Measurements from ENCODE around the gene CHD5. TPM values are rescaled to one million over a fixed set of nuclear protein-coding genes. Genes with fewer than 3 reads are reported as not detected.

The CHD5 gene
- polyA plus RNA-seq, 1 donor (not counting 4 experiments of a cell fraction or from before 2014, with no cell fraction given), result 0.07 TPM

DNA sequence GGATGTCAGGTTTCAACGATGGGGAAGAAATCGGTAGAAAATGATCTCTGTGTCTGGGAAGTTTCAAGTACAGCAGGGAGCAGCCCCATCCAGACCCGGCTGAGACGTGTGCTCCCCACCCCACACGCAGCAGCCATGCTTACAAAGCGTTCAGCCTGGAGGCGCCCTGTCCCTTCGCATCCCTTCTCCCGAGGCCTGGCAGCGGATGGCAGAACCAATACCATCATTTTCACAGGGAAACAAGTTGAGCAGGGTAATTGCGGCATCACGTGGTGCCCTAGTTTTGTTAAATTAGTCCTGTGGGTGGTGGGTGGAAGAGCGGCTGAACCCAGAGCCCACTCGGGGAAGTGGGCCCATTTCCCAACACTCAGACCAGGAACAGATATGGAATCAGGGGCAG is 110.5 kb downstream of the CHD5 start:
- Histone ChIP-seq H3K9ac (ENCODE audit: control insufficient read depth, extremely low read depth, insufficient read depth, low read length) (no peak overlapping the region), H3K4me1 (ENCODE audit: control insufficient read depth, extremely low read depth, insufficient read depth, low read length) (no peaks in the 10 kb centered on the region), H3K4me2 (ENCODE audit: control insufficient read depth, extremely low read depth, insufficient read depth, low read depth, low read length) (no peak overlapping the region), H3K36me3 (ENCODE audit: control insufficient read depth in 2 of 2, extremely low read depth in 1 of 2, insufficient read depth in 2 of 2, low read length in 2 of 2) (no peaks in the 10 kb centered on the region), H4K20me1 (ENCODE audit: control insufficient read depth, extremely low read depth, insufficient read depth, low read length) (no peaks in the 10 kb centered on the region), H3K79me2 (ENCODE audit: control insufficient read depth, insufficient read depth, low read length) (no peaks in the 10 kb centered on the region), H3K4me3 (ENCODE audit: control insufficient read depth in 2 of 3, extremely low read depth in 1 of 3, insufficient read depth in 2 of 3, low read depth in 1 of 3, low read length in 3 of 3) (no peak overlapping the region), H3K9me3 (ENCODE audit: control insufficient read depth, low read depth, low read length) (no peaks in the 10 kb centered on the region), H3K27me3 (ENCODE audit: control insufficient read depth, extremely low read depth, insufficient read depth, low read length) (peaks cover 6% of the 10 kb centered on the region), H3K27ac (ENCODE audit: control insufficient read depth, insufficient read depth, low read length) (no peak overlapping the region), H3K9me1 (ENCODE audit: control insufficient read depth, extremely low read depth, insufficient read depth, low read length) (no peaks in the 10 kb centered on the region), H2AFZ (ENCODE audit: control insufficient read depth, low read length) (no peak overlapping the region)
- DNase-seq (ENCODE audit: low read depth, low spot score), result no peak
- no peak for TF ChIP-seq EZH2 (IDR thresholded peaks at IDR 0.05; ENCODE audit: low read length)
- dilution Hi-C loops (cut with MboI; ENCODE audit: extremely low pct_ligation_motif_present, low sequenced_read_pairs), result no loop called here
- FAIRE-seq, result no peak

DNA sequence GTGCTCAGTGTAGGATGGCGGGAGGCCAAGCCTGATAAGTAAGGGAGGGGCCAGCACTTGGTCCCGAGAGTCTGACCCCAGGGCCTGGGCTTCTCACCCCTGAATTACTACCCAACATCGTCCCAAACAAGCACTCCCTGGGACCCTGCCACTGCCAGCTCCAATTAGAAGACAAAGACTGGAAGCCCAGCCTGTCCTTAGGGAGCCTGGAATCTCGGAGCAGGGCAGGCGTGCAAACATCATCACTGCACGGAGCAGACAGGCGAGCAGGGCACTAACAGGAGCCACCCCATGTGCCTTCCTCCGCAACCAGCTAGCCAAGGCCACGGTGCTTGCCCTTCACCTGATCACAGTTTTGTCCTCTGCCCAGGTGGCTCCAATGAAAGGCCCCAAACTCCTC is 111.2 kb downstream of the CHD5 start:
- DNase-seq (ENCODE audit: low read depth, low spot score) (no peak), FAIRE-seq (no peak)
- H3K27ac ChIP-seq (ENCODE audit: control insufficient read depth, insufficient read depth, low read length), result no peak overlapping the region
- no peak overlapping the region for H3K4me2 ChIP-seq (ENCODE audit: control insufficient read depth, extremely low read depth, insufficient read depth, low read depth, low read length)
- H3K4me1 ChIP-seq (ENCODE audit: control insufficient read depth, extremely low read depth, insufficient read depth, low read length), result no peaks in the 10 kb centered on the region
- H3K4me3 ChIP-seq (ENCODE audit: control insufficient read depth in 2 of 3, extremely low read depth in 1 of 3, insufficient read depth in 2 of 3, low read depth in 1 of 3, low read length in 3 of 3), result no peak overlapping the region
- no peak overlapping the region for H3K9ac ChIP-seq (ENCODE audit: control insufficient read depth, extremely low read depth, insufficient read depth, low read length)
- dilution Hi-C loops (cut with MboI; ENCODE audit: extremely low pct_ligation_motif_present, low sequenced_read_pairs), result no loop called here
- H3K79me2 ChIP-seq (ENCODE audit: control insufficient read depth, insufficient read depth, low read length), result no peaks in the 10 kb centered on the region
- H3K9me3 ChIP-seq (ENCODE audit: control insufficient read depth, low read depth, low read length), result no peaks in the 10 kb centered on the region
- no peaks in the 10 kb centered on the region for H4K20me1 ChIP-seq (ENCODE audit: control insufficient read depth, extremely low read depth, insufficient read depth, low read length)
- TF ChIP-seq EZH2 (IDR thresholded peaks at IDR 0.05; ENCODE audit: low read length), result no peak
- TF ChIP-seq, protein P1, sequence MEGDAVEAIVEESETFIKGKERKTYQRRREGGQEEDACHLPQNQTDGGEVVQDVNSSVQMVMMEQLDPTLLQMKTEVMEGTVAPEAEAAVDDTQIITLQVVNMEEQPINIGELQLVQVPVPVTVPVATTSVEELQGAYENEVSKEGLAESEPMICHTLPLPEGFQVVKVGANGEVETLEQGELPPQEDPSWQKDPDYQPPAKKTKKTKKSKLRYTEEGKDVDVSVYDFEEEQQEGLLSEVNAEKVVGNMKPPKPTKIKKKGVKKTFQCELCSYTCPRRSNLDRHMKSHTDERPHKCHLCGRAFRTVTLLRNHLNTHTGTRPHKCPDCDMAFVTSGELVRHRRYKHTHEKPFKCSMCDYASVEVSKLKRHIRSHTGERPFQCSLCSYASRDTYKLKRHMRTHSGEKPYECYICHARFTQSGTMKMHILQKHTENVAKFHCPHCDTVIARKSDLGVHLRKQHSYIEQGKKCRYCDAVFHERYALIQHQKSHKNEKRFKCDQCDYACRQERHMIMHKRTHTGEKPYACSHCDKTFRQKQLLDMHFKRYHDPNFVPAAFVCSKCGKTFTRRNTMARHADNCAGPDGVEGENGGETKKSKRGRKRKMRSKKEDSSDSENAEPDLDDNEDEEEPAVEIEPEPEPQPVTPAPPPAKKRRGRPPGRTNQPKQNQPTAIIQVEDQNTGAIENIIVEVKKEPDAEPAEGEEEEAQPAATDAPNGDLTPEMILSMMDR (optimal IDR thresholded peaks at IDR 0.05 in 1 of 3, IDR thresholded peaks at IDR 0.05 in 1 of 3, conservative IDR thresholded peaks at IDR 0.05 in 1 of 3; ENCODE audit: extremely low read depth in 1 of 3, insufficient read depth in 2 of 3, low read length in 3 of 3), result no peak
- H3K9me1 ChIP-seq (ENCODE audit: control insufficient read depth, extremely low read depth, insufficient read depth, low read length), result no peaks in the 10 kb centered on the region
- peaks cover 6% of the 10 kb centered on the region for H3K27me3 ChIP-seq (ENCODE audit: control insufficient read depth, extremely low read depth, insufficient read depth, low read length)
- no peaks in the 10 kb centered on the region for H3K36me3 ChIP-seq (ENCODE audit: control insufficient read depth in 2 of 2, extremely low read depth in 1 of 2, insufficient read depth in 2 of 2, low read length in 2 of 2)
- H2AFZ ChIP-seq (ENCODE audit: control insufficient read depth, low read length), result no peak overlapping the region

DNA sequence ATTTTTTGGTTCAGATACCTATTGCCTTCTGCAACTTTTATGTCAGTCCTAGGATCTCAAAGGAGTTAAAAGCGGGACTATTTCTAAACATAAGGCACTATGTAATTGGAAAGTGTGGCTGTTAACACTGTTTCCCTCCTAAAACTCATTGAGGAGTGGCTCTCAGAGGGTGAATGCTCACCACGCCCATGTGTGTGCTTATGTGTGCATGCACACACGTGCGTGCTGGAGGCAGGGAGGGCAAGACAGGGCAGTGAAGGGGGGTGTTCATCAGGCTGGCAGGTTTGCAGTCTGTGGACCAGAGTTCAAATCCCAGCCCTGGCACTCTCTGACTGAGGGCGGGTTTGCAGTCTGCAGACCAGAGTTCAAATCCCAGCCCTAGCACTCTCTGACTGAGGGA is 112.0 kb downstream of the CHD5 start:
- TF ChIP-seq EZH2 (IDR thresholded peaks at IDR 0.05; ENCODE audit: low read length), result no peak
- TF ChIP-seq, protein P1 (optimal IDR thresholded peaks at IDR 0.05 in 1 of 3, IDR thresholded peaks at IDR 0.05 in 1 of 3, conservative IDR thresholded peaks at IDR 0.05 in 1 of 3; ENCODE audit: extremely low read depth in 1 of 3, insufficient read depth in 2 of 3, low read length in 3 of 3), result no peak
- dilution Hi-C loops (cut with MboI; ENCODE audit: extremely low pct_ligation_motif_present, low sequenced_read_pairs), result no loop called here

More for the DNA sequence above, 112.0 kb downstream of the CHD5 start:
- Histone ChIP-seq H3K4me1 (ENCODE audit: control insufficient read depth, extremely low read depth, insufficient read depth, low read length) (no peaks in the 10 kb centered on the region), H3K4me3 (ENCODE audit: control insufficient read depth in 2 of 3, extremely low read depth in 1 of 3, insufficient read depth in 2 of 3, low read depth in 1 of 3, low read length in 3 of 3) (no peak overlapping the region), H3K27ac (ENCODE audit: control insufficient read depth, insufficient read depth, low read length) (no peak overlapping the region), H3K9ac (ENCODE audit: control insufficient read depth, extremely low read depth, insufficient read depth, low read length) (no peak overlapping the region), H3K79me2 (ENCODE audit: control insufficient read depth, insufficient read depth, low read length) (no peaks in the 10 kb centered on the region), H4K20me1 (ENCODE audit: control insufficient read depth, extremely low read depth, insufficient read depth, low read length) (no peaks in the 10 kb centered on the region), H3K27me3 (ENCODE audit: control insufficient read depth, extremely low read depth, insufficient read depth, low read length) (peaks cover 6% of the 10 kb centered on the region), H3K4me2 (ENCODE audit: control insufficient read depth, extremely low read depth, insufficient read depth, low read depth, low read length) (no peak overlapping the region), H3K9me1 (ENCODE audit: control insufficient read depth, extremely low read depth, insufficient read depth, low read length) (no peaks in the 10 kb centered on the region), H3K9me3 (ENCODE audit: control insufficient read depth, low read depth, low read length) (no peaks in the 10 kb centered on the region), H2AFZ (ENCODE audit: control insufficient read depth, low read length) (no peak overlapping the region), H3K36me3 (ENCODE audit: control insufficient read depth in 2 of 2, extremely low read depth in 1 of 2, insufficient read depth in 2 of 2, low read length in 2 of 2) (no peaks in the 10 kb centered on the region)
- DNase-seq (ENCODE audit: low read depth, low spot score) (no peak), FAIRE-seq (no peak)

Measured in keratinocyte (primary cell).